K562 (cell line): ENCODE data around the gene CHD8. TPM values are rescaled to one million over a fixed set of nuclear protein-coding genes. Genes with fewer than 3 reads are reported as not detected.
A peak's percentile ranks its signal among the peaks of the same experiment; 100 is the strongest.

Source experiments
- CCNT2 ChIP-seq: IDR thresholded peaks from 2 replicates; pipeline ENCODE4 v1.6.1; 2011; ENCODE audit warnings: borderline replicate concordance, low read depth, mild to moderate bottlenecking, moderate library complexity, mixed read lengths, low read length; ENCODE audit not compliant: insufficient read length; ENCODE audit errors: extremely low read depth
- CEBPG ChIP-seq, 3 experiments: fragments of 200-800 bp in 1 of 3; sonication (Bioruptor generic) in 1 of 3; sonication (generic) in 1 of 3; formaldehyde crosslinking in 1 of 3; IDR thresholded peaks in 2 of 3; conservative IDR thresholded peaks in 1 of 3; 2 replicates each; pipeline versions ENCODE4 v1.6.1 to v1.8.0; 2016 to 2022; ENCODE audit warnings: missing compliant biosample characterization in 2 of 3, missing genetic modification characterization in 2 of 3, mild to moderate bottlenecking in 1 of 3, missing genetic modification reagents in 1 of 3
- CHCHD3 ChIP-seq: fragments of 250-450 bp; sonication (Bioruptor Pico); IDR thresholded peaks from 2 replicates; pipeline ENCODE4 v2.1.2; 2022; ENCODE audit warnings: mild to moderate bottlenecking
- ELF2 ChIP-seq: fragments of 250-450 bp; sonication (Bioruptor Pico); IDR thresholded peaks from 2 replicates; pipeline ENCODE4 v1.5.0; 2021; ENCODE audit warnings: mild to moderate bottlenecking
- HDAC1 ChIP-seq, 2 experiments: fragments of 450-650 bp; IDR thresholded peaks; 2 replicates each; pipeline ENCODE4 v1.6.1; 2016 to 2017; ENCODE audit warnings: inconsistent platforms in 1 of 2, mild to moderate bottlenecking in 1 of 2, moderate library complexity in 1 of 2
- HDAC3 ChIP-seq: fragments of 450-650 bp; IDR thresholded peaks from 2 replicates; pipeline ENCODE4 v1.6.1; 2018; ENCODE audit warnings: borderline replicate concordance, mild to moderate bottlenecking, moderate library complexity; ENCODE audit not compliant: partially characterized antibody
- MAFF ChIP-seq: IDR thresholded peaks from 2 replicates; pipeline ENCODE4 v1.6.1; 2012; ENCODE audit warnings: low read length, improper control_type of control experiment
- PPARD ChIP-seq: fragments of 250-450 bp; sonication (Bioruptor Pico); IDR thresholded peaks from 2 replicates; pipeline ENCODE4 v1.8.0; 2022; ENCODE audit warnings: inconsistent platforms, mild to moderate bottlenecking, moderate library complexity
- RBM17 ChIP-seq: fragments of 200-400 bp; formaldehyde crosslinking; IDR thresholded peaks from 2 replicates; pipeline ENCODE4 v1.6.1; 2017; ENCODE audit warnings: low read depth, mild to moderate bottlenecking, low read length, borderline replicate concordance
- TFAP4 ChIP-seq: sonication (generic); formaldehyde crosslinking; IDR thresholded peaks from 2 replicates; pipeline ENCODE4 v1.8.0; 2022; ENCODE audit warnings: missing genetic modification reagents, mild to moderate bottlenecking, moderate library complexity, borderline replicate concordance
- WHSC1 ChIP-seq: IDR thresholded peaks from one replicate; pipeline ENCODE4 v1.6.1; 2012; ENCODE audit warnings: low read length, control low read depth, inconsistent platforms
- ZNF318 ChIP-seq, 2 experiments: fragments of 450-650 bp; IDR thresholded peaks; 2 replicates each; pipeline ENCODE4 v1.6.1; 2016; ENCODE audit warnings: mild to moderate bottlenecking in 2 of 2, borderline replicate concordance in 1 of 2, low read depth in 1 of 2, moderate library complexity in 1 of 2
- ZNF668 ChIP-seq: fragments of 250-450 bp; sonication (Bioruptor Pico); IDR thresholded peaks from 2 replicates; pipeline ENCODE4 v1.8.0; 2022; ENCODE audit warnings: mild to moderate bottlenecking, inconsistent platforms
- ZNF695 ChIP-seq: fragments of 450-650 bp; formaldehyde crosslinking; IDR thresholded peaks from 2 replicates; pipeline ENCODE4 v1.4.0; 2020; ENCODE audit warnings: mild to moderate bottlenecking, moderate library complexity
- polyA plus RNA-seq, 8 experiments: library from polyadenylated mRNA; depleted of rRNA in 4 of 8; stranded (reverse) in 5 of 8; unstranded in 3 of 8; fragments of >200 nt; fragmentation: Nextera tagmentation in 2 of 8; fragmentation: Illumina TruSeq in 1 of 8; extraction: Ambion mirVana in 2 of 8; extraction: Trizol in 1 of 8; gene quantifications; 2 replicates each; pipeline versions ENCODE4 v1.2.1 to v1.2.3, GENCODE V29; 2011 to 2014; ENCODE audit warnings: inconsistent platforms in 1 of 8, missing spikeins in 1 of 8
- total RNA-seq, 7 experiments: library from RNA; depleted of rRNA in 6 of 7; stranded (reverse); fragments of >200 nt in 6 of 7; fragmentation: Illumina TruSeq in 2 of 7; extraction: Trizol in 2 of 7; gene quantifications; 2 replicates each; pipeline versions ENCODE4 v1.2.1 to v1.2.3, GENCODE V29; 2011 to 2021; ENCODE audit warnings: low replicate concordance in 1 of 7

Gene CHD8
- total and polyA plus RNA-seq, 9 of the 15 experiments (the other 6 are each of a cell fraction or from before 2014, with no cell fraction given): 11.1 to 51.2 (median 32.8) TPM

GRCh38 chr14:21383848-21384493 lies 72.0 kb downstream of the CHD8 start, which contains the start of gene SUPT16H (continued):
- TF ChIP-seq ZNF318 (IDR thresholded peaks at IDR 0.05; ENCODE audit: borderline replicate concordance in 1 of 2, low read depth in 1 of 2) (no peak), ZNF668 (no peak), CEBPG (CRISPR knock-in tag; IDR thresholded peaks at IDR 0.05) (no peak), CEBPG (tag; conservative IDR thresholded peaks at IDR 0.05 in 1 of 2, IDR thresholded peaks at IDR 0.05 in 1 of 2) (no peak), CCNT2 (no peak), MAFF (no peak), ZNF695 (no peak), HDAC3 (no peak), ELF2 (CRISPR knock-in tag) (no peak), HDAC1 (IDR thresholded peaks at IDR 0.05) (peak in 1 of 2 experiments; percentile 68; a peak in 2 of 4 replicates), WHSC1 (no peak), TFAP4 (CRISPR knock-in tag) (no peak; the same call in 1 of the 2 replicates), CHCHD3 (CRISPR knock-in tag) (no peak), RBM17 (no peak), PPARD (CRISPR knock-in tag) (no peak)
